Measurements from ENCODE around the gene SEMA4D.

DNA sequence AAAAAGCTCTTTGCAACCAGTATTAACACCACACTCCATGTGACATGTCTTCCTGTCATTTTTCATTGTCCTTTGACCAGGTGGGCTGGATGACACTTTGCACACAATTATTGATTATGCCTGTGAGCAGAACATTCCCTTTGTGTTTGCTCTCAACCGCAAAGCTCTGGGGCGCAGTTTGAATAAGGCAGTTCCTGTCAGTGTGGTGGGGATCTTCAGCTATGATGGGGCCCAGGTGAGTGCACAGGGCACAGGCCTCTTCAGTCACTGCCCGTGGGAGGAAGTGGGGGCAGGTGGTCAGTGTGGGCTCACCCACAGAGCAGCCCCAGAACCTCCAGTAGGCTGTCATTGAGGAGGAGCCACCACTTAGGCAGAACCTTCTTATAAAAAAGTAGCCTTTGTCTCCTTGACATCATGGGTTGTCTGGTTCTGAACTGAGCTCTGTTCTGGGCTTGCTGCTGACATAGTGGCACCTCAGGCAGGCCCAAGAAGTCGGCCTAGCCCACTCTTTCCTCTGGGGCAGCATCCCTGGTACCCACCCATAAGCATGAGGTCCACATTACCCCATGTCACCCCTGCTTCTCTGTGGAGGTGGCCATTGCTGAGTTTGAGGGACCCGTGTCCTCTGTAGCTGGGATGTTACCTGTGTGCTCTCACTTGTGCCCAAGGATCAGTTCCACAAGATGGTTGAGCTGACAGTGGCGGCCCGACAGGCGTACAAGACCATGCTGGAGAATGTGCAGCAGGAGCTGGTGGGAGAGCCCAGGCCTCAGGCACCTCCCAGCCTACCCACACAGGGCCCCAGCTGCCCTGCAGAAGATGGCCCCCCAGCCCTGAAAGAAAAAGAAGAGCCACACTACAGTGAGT is 140.3 kb downstream of the SEMA4D start:
- TF ChIP-seq POLR2A (IDR thresholded peaks at IDR 0.05; ENCODE audit: low read depth, low read length) (no peak; the same call in 1 of the 2 replicates), TAF1 (IDR thresholded peaks at IDR 0.05; ENCODE audit: borderline replicate concordance, low read depth, low read length) (no peak), POLR2AphosphoS5 (IDR thresholded peaks at IDR 0.05; ENCODE audit: low read depth, low read length) (no peak)

All from GM12892 (cell line).